ENCODE data around the gene KSR1.

DNA sequence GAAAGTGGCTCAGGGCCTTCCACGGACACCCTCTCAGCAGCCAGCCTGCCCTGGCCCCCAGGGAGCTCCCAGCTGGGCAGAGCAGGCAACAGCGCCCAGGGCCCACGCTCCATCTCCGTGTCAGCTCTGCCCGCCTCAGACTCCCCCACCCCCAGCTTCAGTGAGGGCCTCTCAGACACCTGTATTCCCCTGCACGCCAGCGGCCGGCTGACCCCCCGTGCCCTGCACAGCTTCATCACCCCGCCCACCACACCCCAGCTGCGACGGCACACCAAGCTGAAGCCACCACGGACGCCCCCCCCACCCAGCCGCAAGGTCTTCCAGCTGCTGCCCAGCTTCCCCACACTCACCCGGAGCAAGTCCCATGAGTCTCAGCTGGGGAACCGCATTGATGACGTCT is 126.4 kb downstream of the KSR1 start:
- TF ChIP-seq CTCF (conservative IDR thresholded peaks at IDR 0.05 in 1 of 2, IDR thresholded peaks at IDR 0.05 in 1 of 2; ENCODE audit: low read depth in 1 of 2, low read length in 2 of 2): no peak
- TF ChIP-seq EZH2 (IDR thresholded peaks at IDR 0.05; ENCODE audit: low read length, missing control alignments): no peak
